C4-2B (cell line): ENCODE measurements around the gene ZNF300.

Experiments
- CTCF ChIP-seq: fragments of 450-650 bp; conservative IDR thresholded peaks from 2 replicates; pipeline ENCODE4 v1.5.1; 2017; ENCODE audit warnings: mild to moderate bottlenecking
- ZFX ChIP-seq: fragments of 450-650 bp; IDR thresholded peaks from 2 replicates; pipeline ENCODE4 v1.6.1; 2017

GRCh38 chr5:150905312-150905683 is 518 bp upstream of the ZNF300 start:
- no peak for TF ChIP-seq CTCF
- TF ChIP-seq ZFX, result no peak
